HEK293 (cell line): ENCODE data around the gene C9orf43.

Experiments used
- EGR2 ChIP-seq: fragments of 450-650 bp; formaldehyde crosslinking; IDR thresholded peaks from 2 replicates; pipeline ENCODE4 v1.5.1; 2016; ENCODE audit warnings: low read depth, missing biosample characterization, missing genetic modification characterization
- KLF1 ChIP-seq: fragments of 450-650 bp; formaldehyde crosslinking; IDR thresholded peaks from 2 replicates; pipeline ENCODE4 v1.5.1; 2016; ENCODE audit warnings: missing biosample characterization, missing genetic modification characterization
- KLF9 ChIP-seq: fragments of 450-650 bp; formaldehyde crosslinking; IDR thresholded peaks from 2 replicates; pipeline ENCODE4 v1.5.1; 2016; ENCODE audit warnings: missing biosample characterization, missing genetic modification characterization, low read depth
- PBX3 ChIP-seq: sonication (generic); formaldehyde crosslinking; IDR thresholded peaks from 2 replicates; pipeline ENCODE4 v1.8.1; 2022; ENCODE audit warnings: mild to moderate bottlenecking, moderate library complexity, missing genetic modification reagents
- SALL2 ChIP-seq: fragments of 450-650 bp; formaldehyde crosslinking; IDR thresholded peaks from 2 replicates; pipeline ENCODE4 v1.5.0; 2017; ENCODE audit warnings: missing biosample characterization, mild to moderate bottlenecking, missing genetic modification characterization, borderline replicate concordance
- SP7 ChIP-seq: fragments of 450-650 bp; formaldehyde crosslinking; IDR thresholded peaks from 2 replicates; pipeline ENCODE4 v1.5.1; 2016; ENCODE audit warnings: missing biosample characterization, missing genetic modification characterization
- YY2 ChIP-seq: fragments of 450-650 bp; formaldehyde crosslinking; IDR thresholded peaks from 2 replicates; pipeline ENCODE4 v1.5.1; 2016; ENCODE audit warnings: missing biosample characterization, missing genetic modification characterization
- ZBTB20 ChIP-seq: fragments of 450-650 bp; formaldehyde crosslinking; IDR thresholded peaks from 2 replicates; pipeline ENCODE4 v1.5.1; 2016; ENCODE audit warnings: missing biosample characterization, missing genetic modification characterization
- ZBTB26 ChIP-seq: fragments of 450-650 bp; formaldehyde crosslinking; optimal IDR thresholded peaks from 2 replicates; pipeline ENCODE3; 2016; ENCODE audit warnings: missing biosample characterization, mild to moderate bottlenecking, missing genetic modification characterization
- ZBTB48 ChIP-seq: fragments of 450-650 bp; formaldehyde crosslinking; IDR thresholded peaks from 2 replicates; pipeline ENCODE4 v1.5.1; 2016; ENCODE audit warnings: missing biosample characterization, missing genetic modification characterization
- ZBTB8A ChIP-seq: fragments of 450-650 bp; formaldehyde crosslinking; IDR thresholded peaks from 2 replicates; pipeline ENCODE4 v1.5.1; 2016; ENCODE audit warnings: missing biosample characterization, missing genetic modification characterization
- ZFP41 ChIP-seq: fragments of 450-650 bp; formaldehyde crosslinking; IDR thresholded peaks from 2 replicates; pipeline ENCODE4 v1.5.1; 2016; ENCODE audit warnings: missing biosample characterization, missing genetic modification characterization, borderline replicate concordance
- ZNF138 ChIP-seq: fragments of 450-650 bp; formaldehyde crosslinking; IDR thresholded peaks from 2 replicates; pipeline ENCODE4 v1.5.1; 2016; ENCODE audit warnings: missing biosample characterization, missing genetic modification characterization, borderline replicate concordance
- ZNF335 ChIP-seq: fragments of 450-650 bp; formaldehyde crosslinking; conservative IDR thresholded peaks from 2 replicates; pipeline ENCODE4 v1.5.1; 2016; ENCODE audit warnings: missing biosample characterization, missing genetic modification characterization
- ZNF366 ChIP-seq: fragments of 450-650 bp; formaldehyde crosslinking; conservative IDR thresholded peaks from 2 replicates; pipeline ENCODE4 v1.5.1; 2016; ENCODE audit warnings: missing biosample characterization, missing genetic modification characterization
- ZNF37A ChIP-seq: fragments of 450-650 bp; IDR thresholded peaks from 2 replicates; pipeline ENCODE4 v1.5.1; 2018; ENCODE audit warnings: missing biosample characterization, missing genetic modification characterization
- ZNF449 ChIP-seq: fragments of 450-650 bp; formaldehyde crosslinking; IDR thresholded peaks from 2 replicates; pipeline ENCODE4 v1.5.1; 2017; ENCODE audit warnings: missing biosample characterization, mild to moderate bottlenecking, missing genetic modification characterization, moderate library complexity
- ZNF560 ChIP-seq: fragments of 450-650 bp; formaldehyde crosslinking; IDR thresholded peaks from 2 replicates; pipeline ENCODE4 v1.5.1; 2017; ENCODE audit warnings: missing biosample characterization, missing genetic modification characterization, borderline replicate concordance
- ZNF645 ChIP-seq: fragments of 450-650 bp; formaldehyde crosslinking; IDR thresholded peaks from 2 replicates; pipeline ENCODE4; 2016; ENCODE audit warnings: missing biosample characterization, missing genetic modification characterization
- ZNF660 ChIP-seq: fragments of 450-650 bp; IDR thresholded peaks from 2 replicates; pipeline ENCODE4 v1.5.1; 2018; ENCODE audit warnings: missing biosample characterization, mild to moderate bottlenecking, missing genetic modification characterization
- ZNF843 ChIP-seq: fragments of 450-650 bp; formaldehyde crosslinking; IDR thresholded peaks from 2 replicates; pipeline ENCODE4 v1.5.1; 2016; ENCODE audit warnings: missing biosample characterization, missing genetic modification characterization
- ZXDB ChIP-seq: fragments of 450-650 bp; formaldehyde crosslinking; IDR thresholded peaks from 2 replicates; pipeline ENCODE4 v1.5.1; 2016; ENCODE audit warnings: missing biosample characterization, missing genetic modification characterization
- TF ChIP-seq, protein P1 (sequence below): fragments of 450-650 bp; formaldehyde crosslinking; IDR thresholded peaks from 2 replicates; pipeline ENCODE4 v1.5.1; 2016; ENCODE audit warnings: missing biosample characterization, missing genetic modification characterization
- TF ChIP-seq, protein P2 (sequence below): fragments of 450-650 bp; formaldehyde crosslinking; IDR thresholded peaks from 2 replicates; pipeline ENCODE4 v1.5.1; 2016; ENCODE audit warnings: missing biosample characterization, missing genetic modification characterization
- TF ChIP-seq, protein P3 (sequence below): IDR thresholded peaks from 2 replicates; pipeline ENCODE4 v1.6.1; 2011; ENCODE audit warnings: mild to moderate bottlenecking, low read depth, low read length, borderline replicate concordance
- TF ChIP-seq, protein P4 (sequence below): fragments of 450-650 bp; IDR thresholded peaks from 2 replicates; pipeline ENCODE4 v1.5.1; 2018; ENCODE audit warnings: missing biosample characterization, mild to moderate bottlenecking, missing genetic modification characterization

Gene C9orf43

DNA sequence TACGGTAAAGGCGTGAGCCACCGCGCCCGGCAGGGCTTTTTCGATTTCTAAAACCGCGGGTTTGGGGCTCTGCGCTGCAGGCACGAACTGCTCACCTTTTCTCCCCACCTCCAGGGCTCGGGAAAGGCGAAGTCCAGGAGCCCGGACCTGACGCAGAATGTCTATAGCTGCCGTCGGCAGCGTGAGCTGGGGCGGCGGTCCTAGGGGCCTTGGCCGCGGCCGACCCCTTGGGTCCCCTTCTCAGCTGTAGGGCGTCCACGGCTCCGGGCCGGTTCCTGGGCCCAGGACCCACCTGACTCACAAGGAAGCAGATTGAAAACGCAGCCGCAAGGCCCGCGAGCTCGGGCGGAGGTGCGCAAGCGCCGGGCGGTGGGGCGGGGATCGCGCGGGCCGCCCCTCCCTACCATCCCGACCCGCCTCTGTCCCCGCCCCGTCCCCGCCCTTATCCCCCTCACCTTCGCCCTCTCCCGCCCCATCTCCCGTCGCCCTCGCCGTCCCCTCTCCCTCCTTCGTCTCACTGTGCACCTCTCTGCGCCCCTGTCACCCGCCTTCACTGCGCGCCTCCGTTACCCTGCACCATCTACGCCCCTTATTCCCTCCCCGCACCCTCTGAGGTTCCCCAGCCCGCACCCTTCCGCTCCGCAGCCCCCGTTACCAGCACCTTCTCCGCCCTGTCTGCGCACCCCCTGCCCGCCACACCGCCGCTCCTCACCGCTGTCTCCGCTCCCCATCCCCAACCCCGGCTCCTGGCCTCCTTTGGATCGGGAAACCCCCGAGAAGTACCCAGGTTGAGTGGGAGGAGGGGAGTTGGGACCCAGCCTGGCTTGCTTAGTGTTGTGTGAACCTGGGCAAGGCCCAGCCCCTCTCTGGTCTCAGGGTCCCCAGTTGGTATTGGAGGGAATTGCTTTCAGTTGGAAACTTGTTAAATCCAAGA is 33.6 kb upstream of the C9orf43 start, which contains the start of gene HDHD3 (continued):
- TF ChIP-seq ZNF560, result no peak
- TF ChIP-seq ZXDB (tag by site-specific recombination), result peak; percentile 14; the same call in 1 of the 2 replicates
- TF ChIP-seq, protein P1, sequence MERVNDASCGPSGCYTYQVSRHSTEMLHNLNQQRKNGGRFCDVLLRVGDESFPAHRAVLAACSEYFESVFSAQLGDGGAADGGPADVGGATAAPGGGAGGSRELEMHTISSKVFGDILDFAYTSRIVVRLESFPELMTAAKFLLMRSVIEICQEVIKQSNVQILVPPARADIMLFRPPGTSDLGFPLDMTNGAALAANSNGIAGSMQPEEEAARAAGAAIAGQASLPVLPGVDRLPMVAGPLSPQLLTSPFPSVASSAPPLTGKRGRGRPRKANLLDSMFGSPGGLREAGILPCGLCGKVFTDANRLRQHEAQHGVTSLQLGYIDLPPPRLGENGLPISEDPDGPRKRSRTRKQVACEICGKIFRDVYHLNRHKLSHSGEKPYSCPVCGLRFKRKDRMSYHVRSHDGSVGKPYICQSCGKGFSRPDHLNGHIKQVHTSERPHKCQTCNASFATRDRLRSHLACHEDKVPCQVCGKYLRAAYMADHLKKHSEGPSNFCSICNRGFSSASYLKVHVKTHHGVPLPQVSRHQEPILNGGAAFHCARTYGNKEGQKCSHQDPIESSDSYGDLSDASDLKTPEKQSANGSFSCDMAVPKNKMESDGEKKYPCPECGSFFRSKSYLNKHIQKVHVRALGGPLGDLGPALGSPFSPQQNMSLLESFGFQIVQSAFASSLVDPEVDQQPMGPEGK (tag by site-specific recombination), result peak; percentile 93
- TF ChIP-seq KLF9 (tag by site-specific recombination), result peak; percentile 78
- TF ChIP-seq ZNF138 (tag by site-specific recombination), result no peak
- TF ChIP-seq EGR2, result peak; percentile 51
- TF ChIP-seq YY2 (tag by site-specific recombination), result no peak
- TF ChIP-seq ZFP41, result no peak
- TF ChIP-seq, protein P2, sequence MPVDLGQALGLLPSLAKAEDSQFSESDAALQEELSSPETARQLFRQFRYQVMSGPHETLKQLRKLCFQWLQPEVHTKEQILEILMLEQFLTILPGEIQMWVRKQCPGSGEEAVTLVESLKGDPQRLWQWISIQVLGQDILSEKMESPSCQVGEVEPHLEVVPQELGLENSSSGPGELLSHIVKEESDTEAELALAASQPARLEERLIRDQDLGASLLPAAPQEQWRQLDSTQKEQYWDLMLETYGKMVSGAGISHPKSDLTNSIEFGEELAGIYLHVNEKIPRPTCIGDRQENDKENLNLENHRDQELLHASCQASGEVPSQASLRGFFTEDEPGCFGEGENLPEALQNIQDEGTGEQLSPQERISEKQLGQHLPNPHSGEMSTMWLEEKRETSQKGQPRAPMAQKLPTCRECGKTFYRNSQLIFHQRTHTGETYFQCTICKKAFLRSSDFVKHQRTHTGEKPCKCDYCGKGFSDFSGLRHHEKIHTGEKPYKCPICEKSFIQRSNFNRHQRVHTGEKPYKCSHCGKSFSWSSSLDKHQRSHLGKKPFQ (tag by site-specific recombination), result no peak
- TF ChIP-seq PBX3 (CRISPR knock-in tag), result 0 out of 2 replicates have a peak, but pooled peaks have one; percentile 30
- peak; percentile 89 for TF ChIP-seq ZBTB8A (tag by site-specific recombination)
- TF ChIP-seq SALL2 (tag by site-specific recombination), result no peak
- TF ChIP-seq SP7 (tag by site-specific recombination), result 0 out of 2 replicates have a peak, but pooled peaks have one; percentile 45
- peak; percentile 72 for TF ChIP-seq ZNF366 (tag by site-specific recombination)
- peak; percentile 79; the same call in 1 of the 2 replicates for TF ChIP-seq ZNF660 (tag by site-specific recombination)
- TF ChIP-seq, protein P3, sequence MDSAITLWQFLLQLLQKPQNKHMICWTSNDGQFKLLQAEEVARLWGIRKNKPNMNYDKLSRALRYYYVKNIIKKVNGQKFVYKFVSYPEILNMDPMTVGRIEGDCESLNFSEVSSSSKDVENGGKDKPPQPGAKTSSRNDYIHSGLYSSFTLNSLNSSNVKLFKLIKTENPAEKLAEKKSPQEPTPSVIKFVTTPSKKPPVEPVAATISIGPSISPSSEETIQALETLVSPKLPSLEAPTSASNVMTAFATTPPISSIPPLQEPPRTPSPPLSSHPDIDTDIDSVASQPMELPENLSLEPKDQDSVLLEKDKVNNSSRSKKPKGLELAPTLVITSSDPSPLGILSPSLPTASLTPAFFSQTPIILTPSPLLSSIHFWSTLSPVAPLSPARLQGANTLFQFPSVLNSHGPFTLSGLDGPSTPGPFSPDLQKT, result no peak
- TF ChIP-seq KLF1 (tag by site-specific recombination), result peak; percentile 93
- no peak for TF ChIP-seq ZNF37A
- no peak for TF ChIP-seq ZNF645
- peak; percentile 86 for TF ChIP-seq ZNF335 (tag by site-specific recombination)
- peak; percentile 87; the same call in 1 of the 2 replicates for TF ChIP-seq ZBTB20 (tag by site-specific recombination)
- TF ChIP-seq ZNF449 (tag by site-specific recombination), result peak; percentile 51; the same call in 1 of the 2 replicates
- peak; percentile 27; the same call in 1 of the 2 replicates for TF ChIP-seq ZNF843 (tag by site-specific recombination)
- TF ChIP-seq, protein P4, sequence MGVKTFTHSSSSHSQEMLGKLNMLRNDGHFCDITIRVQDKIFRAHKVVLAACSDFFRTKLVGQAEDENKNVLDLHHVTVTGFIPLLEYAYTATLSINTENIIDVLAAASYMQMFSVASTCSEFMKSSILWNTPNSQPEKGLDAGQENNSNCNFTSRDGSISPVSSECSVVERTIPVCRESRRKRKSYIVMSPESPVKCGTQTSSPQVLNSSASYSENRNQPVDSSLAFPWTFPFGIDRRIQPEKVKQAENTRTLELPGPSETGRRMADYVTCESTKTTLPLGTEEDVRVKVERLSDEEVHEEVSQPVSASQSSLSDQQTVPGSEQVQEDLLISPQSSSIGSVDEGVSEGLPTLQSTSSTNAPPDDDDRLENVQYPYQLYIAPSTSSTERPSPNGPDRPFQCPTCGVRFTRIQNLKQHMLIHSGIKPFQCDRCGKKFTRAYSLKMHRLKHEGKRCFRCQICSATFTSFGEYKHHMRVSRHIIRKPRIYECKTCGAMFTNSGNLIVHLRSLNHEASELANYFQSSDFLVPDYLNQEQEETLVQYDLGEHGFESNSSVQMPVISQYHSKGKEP (tag by site-specific recombination), result no peak
- TF ChIP-seq ZBTB26 (tag by site-specific recombination), result peak; percentile 72
- peak; percentile 73 for TF ChIP-seq ZBTB48 (tag by site-specific recombination)
